ENCODE data around the gene CCR5.

CCR5 gene

DNA sequence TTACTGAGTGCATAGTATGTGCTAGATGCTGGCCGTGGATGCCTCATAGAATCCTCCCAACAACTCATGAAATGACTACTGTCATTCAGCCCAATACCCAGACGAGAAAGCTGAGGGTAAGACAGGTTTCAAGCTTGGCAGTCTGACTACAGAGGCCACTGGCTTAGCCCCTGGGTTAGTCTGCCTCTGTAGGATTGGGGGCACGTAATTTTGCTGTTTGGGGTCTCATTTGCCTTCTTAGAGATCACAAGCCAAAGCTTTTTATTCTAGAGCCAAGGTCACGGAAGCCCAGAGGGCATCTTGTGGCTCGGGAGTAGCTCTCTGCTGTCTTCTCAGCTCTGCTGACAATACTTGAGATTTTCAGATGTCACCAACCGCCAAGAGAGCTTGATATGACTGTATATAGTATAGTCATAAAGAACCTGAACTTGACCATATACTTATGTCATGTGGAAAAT lies 1.0 kb upstream of the CCR5 start:
- H3K27ac ChIP-seq (ENCODE audit: low read depth in 2 of 2, low read length in 2 of 2): peak overlapping the region; percentile 7 to 43
- no peak overlapping the region for H3K4me3 ChIP-seq (ENCODE audit: low read length in 2 of 2)

DNA sequence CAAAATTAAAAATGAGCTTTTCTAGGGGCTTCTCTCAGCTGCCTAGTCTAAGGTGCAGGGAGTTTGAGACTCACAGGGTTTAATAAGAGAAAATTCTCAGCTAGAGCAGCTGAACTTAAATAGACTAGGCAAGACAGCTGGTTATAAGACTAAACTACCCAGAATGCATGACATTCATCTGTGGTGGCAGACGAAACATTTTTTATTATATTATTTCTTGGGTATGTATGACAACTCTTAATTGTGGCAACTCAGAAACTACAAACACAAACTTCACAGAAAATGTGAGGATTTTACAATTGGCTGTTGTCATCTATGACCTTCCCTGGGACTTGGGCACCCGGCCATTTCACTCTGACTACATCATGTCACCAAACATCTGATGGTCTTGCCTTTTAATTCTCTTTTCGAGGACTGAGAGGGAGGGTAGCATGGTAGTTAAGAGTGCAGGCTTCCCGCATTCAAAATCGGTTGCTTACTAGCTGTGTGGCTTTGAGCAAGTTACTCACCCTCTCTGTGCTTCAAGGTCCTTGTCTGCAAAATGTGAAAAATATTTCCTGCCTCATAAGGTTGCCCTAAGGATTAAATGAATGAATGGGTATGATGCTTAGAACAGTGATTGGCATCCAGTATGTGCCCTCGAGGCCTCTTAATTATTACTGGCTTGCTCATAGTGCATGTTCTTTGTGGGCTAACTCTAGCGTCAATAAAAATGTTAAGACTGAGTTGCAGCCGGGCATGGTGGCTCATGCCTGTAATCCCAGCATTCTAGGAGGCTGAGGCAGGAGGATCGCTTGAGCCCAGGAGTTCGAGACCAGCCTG lies 984 bp downstream of the CCR5 start:
- Histone ChIP-seq H3K36me3 (ENCODE audit: control insufficient read depth in 2 of 2, insufficient read depth in 2 of 2, low read length in 2 of 2) (no peaks in the 10 kb centered on the region), H3K27me3 (ENCODE audit: control insufficient read depth in 2 of 2, insufficient read depth in 2 of 2, low read length in 2 of 2) (no peaks in the 10 kb centered on the region), H3K27ac (ENCODE audit: low read depth in 2 of 2, low read length in 2 of 2) (peak overlapping the region in 1 of 2 donors; percentile 25), H3K4me1 (ENCODE audit: control insufficient read depth in 2 of 2, insufficient read depth in 2 of 2, low read length in 2 of 2) (peaks cover 0 to 6% of the 10 kb centered on the region in 2 donors), H3K9me3 (ENCODE audit: control insufficient read depth in 2 of 2, low read length in 2 of 2) (no peaks in the 10 kb centered on the region), H3K4me3 (ENCODE audit: low read length in 2 of 2) (peak overlapping the region in 1 of 2 donors; percentile 51), H3K9ac (ENCODE audit: low read depth in 1 of 2, low read length in 2 of 2) (no peak overlapping the region)

More for the DNA sequence above, 1.0 kb upstream of the CCR5 start:
- Histone ChIP-seq H3K36me3 (ENCODE audit: control insufficient read depth in 2 of 2, insufficient read depth in 2 of 2, low read length in 2 of 2) (no peaks in the 10 kb centered on the region), H3K27me3 (ENCODE audit: control insufficient read depth in 2 of 2, insufficient read depth in 2 of 2, low read length in 2 of 2) (no peaks in the 10 kb centered on the region), H3K9me3 (ENCODE audit: control insufficient read depth in 2 of 2, low read length in 2 of 2) (no peaks in the 10 kb centered on the region), H3K9ac (ENCODE audit: low read depth in 1 of 2, low read length in 2 of 2) (peak overlapping the region in 1 of 2 donors; percentile 20), H3K4me1 (ENCODE audit: control insufficient read depth in 2 of 2, insufficient read depth in 2 of 2, low read length in 2 of 2) (peaks cover 0 to 6% of the 10 kb centered on the region in 2 donors)

- no peak overlapping the region for H3K9ac ChIP-seq (ENCODE audit: low read depth in 1 of 2, low read length in 2 of 2)
- H3K27ac ChIP-seq (ENCODE audit: low read depth in 2 of 2, low read length in 2 of 2): no peak overlapping the region
- no peaks in the 10 kb centered on the region for H3K27me3 ChIP-seq (ENCODE audit: control insufficient read depth in 2 of 2, insufficient read depth in 2 of 2, low read length in 2 of 2)
- H3K4me3 ChIP-seq (ENCODE audit: low read length in 2 of 2): peak overlapping the region in 1 of 2 donors; percentile 51
- H3K4me1 ChIP-seq (ENCODE audit: control insufficient read depth in 2 of 2, insufficient read depth in 2 of 2, low read length in 2 of 2): peaks cover 0 to 6% of the 10 kb centered on the region in 2 donors
- no peaks in the 10 kb centered on the region for H3K9me3 ChIP-seq (ENCODE audit: control insufficient read depth in 2 of 2, low read length in 2 of 2)
- no peaks in the 10 kb centered on the region for H3K36me3 ChIP-seq (ENCODE audit: control insufficient read depth in 2 of 2, insufficient read depth in 2 of 2, low read length in 2 of 2)
Observed at GRCh38 chr3:46372492-46373359, 2.0 kb downstream of the CCR5 start.

GRCh38 chr3:46374755-46375154 lies 4.0 kb downstream of the CCR5 start:
- Histone ChIP-seq H3K4me1 (ENCODE audit: control insufficient read depth in 2 of 2, insufficient read depth in 2 of 2, low read length in 2 of 2) (no peaks in the 10 kb centered on the region), H3K9ac (ENCODE audit: low read depth in 1 of 2, low read length in 2 of 2) (no peak overlapping the region), H3K27ac (ENCODE audit: low read depth in 2 of 2, low read length in 2 of 2) (no peak overlapping the region), H3K4me3 (ENCODE audit: low read length in 2 of 2) (no peak overlapping the region), H3K27me3 (ENCODE audit: control insufficient read depth in 2 of 2, insufficient read depth in 2 of 2, low read length in 2 of 2) (no peaks in the 10 kb centered on the region), H3K9me3 (ENCODE audit: control insufficient read depth in 2 of 2, low read length in 2 of 2) (no peaks in the 10 kb centered on the region), H3K36me3 (ENCODE audit: control insufficient read depth in 2 of 2, insufficient read depth in 2 of 2, low read length in 2 of 2) (no peaks in the 10 kb centered on the region)

GRCh38 chr3:46375218-46375617 lies 4.5 kb downstream of the CCR5 start:
- H3K4me1 ChIP-seq (ENCODE audit: control insufficient read depth in 2 of 2, insufficient read depth in 2 of 2, low read length in 2 of 2): no peaks in the 10 kb centered on the region
- H3K9ac ChIP-seq (ENCODE audit: low read depth in 1 of 2, low read length in 2 of 2): no peak overlapping the region
- no peaks in the 10 kb centered on the region for H3K27me3 ChIP-seq (ENCODE audit: control insufficient read depth in 2 of 2, insufficient read depth in 2 of 2, low read length in 2 of 2)
- H3K9me3 ChIP-seq (ENCODE audit: control insufficient read depth in 2 of 2, low read length in 2 of 2): no peaks in the 10 kb centered on the region
- H3K36me3 ChIP-seq (ENCODE audit: control insufficient read depth in 2 of 2, insufficient read depth in 2 of 2, low read length in 2 of 2): no peaks in the 10 kb centered on the region
- H3K27ac ChIP-seq (ENCODE audit: low read depth in 2 of 2, low read length in 2 of 2): no peak overlapping the region
- H3K4me3 ChIP-seq (ENCODE audit: low read length in 2 of 2): no peak overlapping the region

GRCh38 chr3:46375814-46376213 lies 5.1 kb downstream of the CCR5 start:
- Histone ChIP-seq H3K9me3 (ENCODE audit: control insufficient read depth in 2 of 2, low read length in 2 of 2) (no peaks in the 10 kb centered on the region), H3K27ac (ENCODE audit: low read depth in 2 of 2, low read length in 2 of 2) (no peak overlapping the region), H3K4me1 (ENCODE audit: control insufficient read depth in 2 of 2, insufficient read depth in 2 of 2, low read length in 2 of 2) (peaks cover 1 to 4% of the 10 kb centered on the region in 2 donors)

DNA sequence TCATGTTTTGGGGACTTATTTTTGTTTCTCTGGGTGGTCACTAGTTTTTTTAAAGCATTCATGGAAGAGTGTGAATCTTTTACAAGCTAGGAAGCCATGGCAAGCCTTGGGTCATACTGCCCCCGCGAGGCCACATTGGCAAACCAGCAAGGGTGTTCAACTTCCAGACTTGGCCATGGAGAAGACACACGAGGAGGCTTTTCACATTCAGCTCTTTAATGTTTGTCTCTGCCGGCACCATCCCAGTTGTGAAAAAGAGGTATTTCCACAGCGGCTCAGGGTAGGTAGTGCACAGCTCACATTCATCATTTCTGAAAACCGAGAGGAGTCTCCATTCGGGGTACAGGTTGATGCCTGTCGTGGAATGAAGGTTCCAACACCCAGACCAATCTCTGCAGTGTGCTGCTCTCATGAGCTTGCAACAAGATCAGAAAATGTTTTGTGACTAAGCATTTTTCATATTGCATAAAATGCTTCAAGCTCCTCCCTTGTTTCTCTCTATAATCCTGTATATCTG lies 7.7 kb downstream of the CCR5 start:
- no peak overlapping the region for H3K27ac ChIP-seq (ENCODE audit: low read depth in 2 of 2, low read length in 2 of 2)
- H3K9me3 ChIP-seq (ENCODE audit: control insufficient read depth in 2 of 2, low read length in 2 of 2): no peaks in the 10 kb centered on the region
- H3K27me3 ChIP-seq (ENCODE audit: control insufficient read depth in 2 of 2, insufficient read depth in 2 of 2, low read length in 2 of 2): no peaks in the 10 kb centered on the region
- no peak overlapping the region for H3K4me3 ChIP-seq (ENCODE audit: low read length in 2 of 2)
- H3K36me3 ChIP-seq (ENCODE audit: control insufficient read depth in 2 of 2, insufficient read depth in 2 of 2, low read length in 2 of 2): no peaks in the 10 kb centered on the region
- peak overlapping the region in 1 of 2 donors; percentile 47 for H3K9ac ChIP-seq (ENCODE audit: low read depth in 1 of 2, low read length in 2 of 2)
- H3K4me1 ChIP-seq (ENCODE audit: control insufficient read depth in 2 of 2, insufficient read depth in 2 of 2, low read length in 2 of 2): peaks cover 10 to 17% of the 10 kb centered on the region in 2 donors

More at GRCh38 chr3:46375814-46376213, 5.1 kb downstream of the CCR5 start:
- no peaks in the 10 kb centered on the region for H3K27me3 ChIP-seq (ENCODE audit: control insufficient read depth in 2 of 2, insufficient read depth in 2 of 2, low read length in 2 of 2)
- H3K4me3 ChIP-seq (ENCODE audit: low read length in 2 of 2): no peak overlapping the region
- no peak overlapping the region for H3K9ac ChIP-seq (ENCODE audit: low read depth in 1 of 2, low read length in 2 of 2)
- H3K36me3 ChIP-seq (ENCODE audit: control insufficient read depth in 2 of 2, insufficient read depth in 2 of 2, low read length in 2 of 2): no peaks in the 10 kb centered on the region

DNA sequence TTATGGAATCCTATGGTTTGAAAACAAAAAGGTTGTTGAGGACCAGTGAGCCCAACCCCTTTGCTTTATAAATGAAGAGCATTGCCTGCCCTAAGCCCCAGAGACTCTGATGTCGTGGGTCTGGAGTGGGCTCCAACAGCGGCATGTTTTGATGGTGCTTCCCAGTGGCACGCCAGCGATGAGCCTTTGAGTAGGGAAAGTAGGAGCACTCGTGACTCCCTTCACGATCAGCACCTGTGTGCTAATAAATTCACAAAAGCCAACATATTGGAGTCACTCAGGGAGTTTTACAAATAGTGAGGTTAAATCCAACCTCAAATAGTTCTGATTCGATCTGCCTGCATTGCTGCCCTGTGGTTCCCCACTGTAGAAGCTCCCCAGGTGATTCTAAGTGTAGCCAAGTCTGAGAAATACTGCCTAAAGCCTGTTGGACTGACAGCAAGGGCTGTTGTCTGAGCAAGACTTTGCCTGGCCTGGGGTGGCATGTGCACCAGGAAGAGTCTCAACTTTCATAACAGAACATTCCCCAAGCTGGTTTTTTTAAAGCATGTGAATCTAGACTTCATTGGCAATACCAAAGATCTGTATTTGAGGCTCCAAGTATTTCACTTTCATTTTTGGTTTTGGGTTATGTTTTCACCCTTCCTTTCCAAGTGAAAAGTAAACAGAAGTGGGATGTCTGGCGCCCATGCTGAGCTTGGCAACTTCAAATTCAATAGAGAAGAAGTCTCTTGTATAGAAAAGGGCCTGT lies 9.9 kb downstream of the CCR5 start:
- H3K27me3 ChIP-seq (ENCODE audit: control insufficient read depth in 2 of 2, insufficient read depth in 2 of 2, low read length in 2 of 2): no peaks in the 10 kb centered on the region
- peak overlapping the region; percentile 28 to 59 for H3K27ac ChIP-seq (ENCODE audit: low read depth in 2 of 2, low read length in 2 of 2)
- H3K9ac ChIP-seq (ENCODE audit: low read depth in 1 of 2, low read length in 2 of 2): no peak overlapping the region
- H3K9me3 ChIP-seq (ENCODE audit: control insufficient read depth in 2 of 2, low read length in 2 of 2): no peaks in the 10 kb centered on the region
- no peaks in the 10 kb centered on the region for H3K36me3 ChIP-seq (ENCODE audit: control insufficient read depth in 2 of 2, insufficient read depth in 2 of 2, low read length in 2 of 2)
- H3K4me1 ChIP-seq (ENCODE audit: control insufficient read depth in 2 of 2, insufficient read depth in 2 of 2, low read length in 2 of 2): peaks cover 14 to 24% of the 10 kb centered on the region in 2 donors
- no peak overlapping the region for H3K4me3 ChIP-seq (ENCODE audit: low read length in 2 of 2)

DNA sequence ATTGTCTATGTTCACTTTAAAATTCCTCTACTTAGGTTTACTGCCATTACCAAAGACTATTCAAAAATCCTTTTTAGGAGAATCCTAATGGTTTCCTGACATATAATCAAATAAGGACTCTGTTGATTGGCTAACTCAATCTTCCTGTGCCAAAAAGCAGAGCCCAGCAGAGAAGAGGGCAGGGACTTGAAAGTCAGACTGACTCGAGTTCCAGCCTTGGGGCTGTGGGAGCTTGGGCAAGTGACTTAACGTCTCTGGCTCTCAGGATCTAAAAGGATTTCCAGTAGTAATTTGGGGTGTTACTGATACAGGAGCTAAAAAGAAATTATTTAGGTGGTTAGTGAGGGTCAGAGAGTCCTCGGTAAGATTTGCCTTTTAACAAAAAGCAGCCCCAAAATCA lies 10.9 kb downstream of the CCR5 start:
- Histone ChIP-seq H3K4me3 (ENCODE audit: low read length in 2 of 2) (no peak overlapping the region), H3K9me3 (ENCODE audit: control insufficient read depth in 2 of 2, low read length in 2 of 2) (no peaks in the 10 kb centered on the region), H3K9ac (ENCODE audit: low read depth in 1 of 2, low read length in 2 of 2) (no peak overlapping the region), H3K36me3 (ENCODE audit: control insufficient read depth in 2 of 2, insufficient read depth in 2 of 2, low read length in 2 of 2) (no peaks in the 10 kb centered on the region), H3K27ac (ENCODE audit: low read depth in 2 of 2, low read length in 2 of 2) (no peak overlapping the region), H3K4me1 (ENCODE audit: control insufficient read depth in 2 of 2, insufficient read depth in 2 of 2, low read length in 2 of 2) (peaks cover 14 to 26% of the 10 kb centered on the region in 2 donors), H3K27me3 (ENCODE audit: control insufficient read depth in 2 of 2, insufficient read depth in 2 of 2, low read length in 2 of 2) (no peaks in the 10 kb centered on the region)
